ENCODE measurements around the gene CELSR1. TPM values are rescaled to one million over a fixed set of nuclear protein-coding genes. Genes with fewer than 3 reads are reported as not detected.
A peak's percentile ranks its signal among the peaks of the same experiment; 100 is the strongest.

The CELSR1 gene
- total and polyA plus RNA-seq, 7 donors, result 0.09 to 0.39 (median 0.18) TPM

DNA sequence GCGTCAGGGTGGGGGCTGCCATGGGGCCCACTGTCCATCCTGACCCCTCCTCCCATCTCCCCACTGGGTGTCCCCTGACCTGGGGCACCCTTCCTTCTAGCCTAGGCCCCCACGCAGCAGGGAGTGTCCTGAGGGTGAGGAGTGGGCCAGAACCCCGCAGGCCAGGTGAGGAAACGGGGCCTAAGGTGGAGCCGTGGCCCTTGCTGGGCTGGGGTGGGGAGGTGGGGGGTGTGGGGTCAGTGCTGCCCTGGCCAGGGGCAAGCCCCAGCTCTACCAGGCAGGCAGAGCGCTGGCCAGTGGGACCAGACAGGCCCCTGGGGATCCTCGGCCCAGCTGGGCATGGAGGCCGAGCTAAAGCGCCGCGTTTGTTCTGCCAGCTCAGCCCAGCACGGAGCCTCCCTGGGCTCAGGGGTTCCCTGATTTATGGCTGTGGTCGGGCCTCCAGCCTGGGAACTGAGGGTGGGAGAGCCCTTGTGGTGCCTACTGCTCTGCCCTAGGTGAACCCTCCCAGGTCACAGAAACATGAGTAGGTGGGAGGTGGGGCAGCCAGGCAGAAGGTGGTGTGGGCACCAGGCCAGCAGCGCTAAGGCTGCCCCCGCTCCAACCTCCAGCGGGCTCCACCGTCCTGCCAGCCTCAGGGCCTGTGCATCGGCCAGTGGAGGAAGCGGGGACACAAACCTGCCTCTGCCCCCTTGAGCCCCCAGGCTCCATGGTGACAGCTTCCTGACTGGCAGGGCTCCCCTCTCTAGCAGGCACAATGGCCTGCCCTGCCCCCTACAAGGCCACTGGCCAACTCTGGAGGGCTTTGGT, 179.5 kb downstream of the CELSR1 start:
- Histone ChIP-seq H3K27ac (no peak overlapping the region), H3K36me3 (ENCODE audit: insufficient read depth in 1 of 2, low read depth in 1 of 2) (peaks cover 0 to 59% of the 10 kb centered on the region in 2 donors), H3K4me1 (peaks cover 6% of the 10 kb centered on the region), H3K4me3 (no peak overlapping the region), H3K27me3 (ENCODE audit: insufficient read depth in 3 of 3, low read length in 2 of 3) (no peaks in the 10 kb centered on the region), H3K9me3 (no peaks in the 10 kb centered on the region)
- ATAC-seq, result no peak
- 69 to 85% (median 76%) methylated on average over 17 to 19 of the region's 19 CpGs for WGBS, 3 donors
- intact Hi-C loops (cut with DNase I), result loop anchor here in 1 of 2 donors (5.0 kb wide), 1 partner anchor 34 kb away; no protein-coding TSS in a partner anchor
- TF ChIP-seq, protein P1, sequence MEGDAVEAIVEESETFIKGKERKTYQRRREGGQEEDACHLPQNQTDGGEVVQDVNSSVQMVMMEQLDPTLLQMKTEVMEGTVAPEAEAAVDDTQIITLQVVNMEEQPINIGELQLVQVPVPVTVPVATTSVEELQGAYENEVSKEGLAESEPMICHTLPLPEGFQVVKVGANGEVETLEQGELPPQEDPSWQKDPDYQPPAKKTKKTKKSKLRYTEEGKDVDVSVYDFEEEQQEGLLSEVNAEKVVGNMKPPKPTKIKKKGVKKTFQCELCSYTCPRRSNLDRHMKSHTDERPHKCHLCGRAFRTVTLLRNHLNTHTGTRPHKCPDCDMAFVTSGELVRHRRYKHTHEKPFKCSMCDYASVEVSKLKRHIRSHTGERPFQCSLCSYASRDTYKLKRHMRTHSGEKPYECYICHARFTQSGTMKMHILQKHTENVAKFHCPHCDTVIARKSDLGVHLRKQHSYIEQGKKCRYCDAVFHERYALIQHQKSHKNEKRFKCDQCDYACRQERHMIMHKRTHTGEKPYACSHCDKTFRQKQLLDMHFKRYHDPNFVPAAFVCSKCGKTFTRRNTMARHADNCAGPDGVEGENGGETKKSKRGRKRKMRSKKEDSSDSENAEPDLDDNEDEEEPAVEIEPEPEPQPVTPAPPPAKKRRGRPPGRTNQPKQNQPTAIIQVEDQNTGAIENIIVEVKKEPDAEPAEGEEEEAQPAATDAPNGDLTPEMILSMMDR (IDR thresholded peaks at IDR 0.05), result no peak
- DNase-seq, result no peak

DNA sequence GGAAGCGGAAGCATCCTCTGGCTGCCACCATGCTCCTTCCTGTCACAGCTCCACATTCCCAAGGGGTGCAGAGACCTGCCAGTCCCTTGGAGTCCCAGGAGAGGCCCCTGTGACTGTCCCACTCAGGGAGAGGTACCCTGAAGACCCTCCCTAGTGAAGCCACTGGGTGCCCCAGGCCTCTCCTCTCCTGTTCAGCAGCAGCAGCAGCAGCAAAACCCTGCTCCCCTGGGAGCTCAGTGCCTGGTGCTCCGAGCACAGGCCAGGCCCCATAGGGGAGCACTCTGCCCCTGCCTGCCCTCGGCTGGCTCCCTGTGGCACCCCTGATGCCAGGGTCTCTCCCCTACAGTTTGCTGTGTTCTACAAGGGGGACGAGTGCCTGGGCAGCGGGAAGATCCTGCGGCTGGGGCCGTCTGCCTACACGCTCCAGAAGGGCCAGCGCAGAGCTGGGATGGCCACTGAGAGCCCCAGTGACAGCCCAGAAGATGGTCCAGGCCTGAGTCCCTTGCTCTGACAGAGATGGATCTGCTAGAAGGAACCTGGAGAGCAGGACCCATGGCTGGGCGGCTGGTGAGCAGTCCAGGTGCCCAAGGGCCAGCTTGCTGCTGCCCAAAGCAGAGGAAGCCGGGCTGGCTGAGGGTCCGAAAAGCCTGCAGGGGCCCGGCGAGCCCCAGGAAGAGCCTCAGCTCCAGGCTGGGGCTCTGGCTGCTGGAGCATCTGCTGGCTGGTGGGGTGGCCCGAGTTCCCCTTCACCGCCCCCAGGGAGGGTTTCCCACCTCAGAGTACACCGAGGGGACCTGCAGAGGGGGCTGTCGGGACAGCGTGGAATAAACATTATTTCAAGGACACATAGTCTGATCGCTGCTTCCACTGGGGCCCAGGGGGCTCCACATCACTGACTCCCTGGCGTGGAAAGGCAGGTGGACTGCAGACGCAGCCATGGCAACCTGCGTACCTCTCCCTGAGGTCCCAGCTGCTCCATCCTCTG, 180.6 kb downstream of the CELSR1 start:
- Histone ChIP-seq H3K36me3 (ENCODE audit: insufficient read depth in 1 of 2, low read depth in 1 of 2) (peaks cover 2 to 70% of the 10 kb centered on the region in 2 donors), H3K4me3 (no peak overlapping the region), H3K9me3 (no peaks in the 10 kb centered on the region), H3K27me3 (ENCODE audit: insufficient read depth in 3 of 3, low read length in 2 of 3) (no peaks in the 10 kb centered on the region), H3K27ac (no peak overlapping the region), H3K4me1 (peaks cover 9% of the 10 kb centered on the region)
- TF ChIP-seq, protein P1 (IDR thresholded peaks at IDR 0.05), result no peak
- no peak for ATAC-seq
- WGBS, 3 donors, result 87 to 88% (median 87%) methylated on average over 23 of the region's 23 CpGs
- DNase-seq, result peak in 1 of 2 donors; percentile 52
- intact Hi-C loops (cut with DNase I), result loop anchor here in 1 of 2 donors (5.0 kb wide), 1 partner anchor 36 kb away; no protein-coding TSS in a partner anchor

DNA sequence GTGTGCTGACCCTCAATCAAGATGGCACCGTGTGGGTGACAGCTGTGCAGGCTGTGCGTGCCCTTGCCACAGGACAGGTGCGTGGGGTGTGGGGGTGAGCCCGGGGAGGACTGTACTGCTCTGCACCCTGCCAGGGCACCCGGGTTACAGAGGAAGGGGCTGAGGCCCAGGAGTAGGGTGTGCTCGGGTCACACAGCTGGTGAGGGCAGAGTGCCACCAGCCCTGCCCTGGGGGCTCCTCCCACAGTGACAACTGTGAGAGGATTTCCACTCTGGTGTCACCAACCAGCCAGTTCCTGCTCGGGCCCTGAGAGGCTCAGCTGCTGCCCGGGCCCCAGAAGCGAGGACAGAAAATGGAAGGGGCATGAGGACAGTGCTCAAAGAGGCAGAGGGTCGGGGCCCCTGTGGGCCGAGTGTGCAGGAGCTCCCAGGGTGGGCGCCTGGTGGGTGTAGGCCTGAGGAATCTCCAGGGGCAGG, 181.4 kb downstream of the CELSR1 start:
- H3K36me3 ChIP-seq (ENCODE audit: insufficient read depth in 1 of 2, low read depth in 1 of 2), result peaks cover 4 to 77% of the 10 kb centered on the region in 2 donors
- TF ChIP-seq, protein P1 (IDR thresholded peaks at IDR 0.05), result no peak
- peaks cover 9% of the 10 kb centered on the region for H3K4me1 ChIP-seq
- H3K9me3 ChIP-seq, result no peaks in the 10 kb centered on the region
- H3K27ac ChIP-seq, result no peak overlapping the region
- H3K27me3 ChIP-seq (ENCODE audit: insufficient read depth in 3 of 3, low read length in 2 of 3), result no peaks in the 10 kb centered on the region
- DNase-seq, result peak in 1 of 2 donors; percentile 52
- H3K4me3 ChIP-seq, result no peak overlapping the region
- no peak for ATAC-seq
- 45 to 53% (median 53%) methylated on average over 12 of the region's 12 CpGs for WGBS, 3 donors
- intact Hi-C loops (cut with DNase I), result loop anchor here in 1 of 2 donors (5.0 kb wide), 1 partner anchor 36 kb away; no protein-coding TSS in a partner anchor

DNA sequence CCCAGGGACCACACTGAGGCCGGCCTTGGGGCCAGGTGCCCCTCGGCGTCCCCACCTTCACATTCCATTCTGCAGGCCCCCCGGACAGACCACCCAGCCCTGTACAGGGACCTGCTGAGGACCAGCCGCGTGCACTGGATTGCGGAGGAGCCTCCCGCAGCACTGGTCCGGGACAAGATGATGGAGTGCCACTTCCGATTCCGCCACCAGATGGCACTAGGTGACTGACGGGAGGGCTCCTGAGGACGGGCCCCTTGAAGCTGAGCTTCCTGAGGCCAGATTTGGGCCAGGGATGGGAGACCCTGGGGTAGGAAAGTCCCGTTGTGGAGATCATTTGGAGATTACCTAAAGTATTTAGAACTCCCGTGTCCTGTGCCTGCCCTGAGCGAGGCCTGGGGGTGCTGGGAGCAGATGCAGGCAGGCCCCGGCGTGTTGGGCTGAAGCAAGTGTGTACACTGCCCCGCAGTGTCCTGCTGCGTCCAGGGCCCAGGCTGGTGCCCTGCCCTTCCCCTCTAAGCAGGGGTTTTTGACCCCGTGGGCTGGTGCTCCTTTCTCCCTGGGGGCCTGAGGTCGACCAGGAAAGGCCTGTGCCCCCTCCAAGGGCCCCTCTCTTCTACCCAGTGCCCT, 181.9 kb downstream of the CELSR1 start:
- peaks cover 4 to 83% of the 10 kb centered on the region in 2 donors for H3K36me3 ChIP-seq (ENCODE audit: insufficient read depth in 1 of 2, low read depth in 1 of 2)
- DNase-seq, result peak; percentile 65 to 79
- no peaks in the 10 kb centered on the region for H3K27me3 ChIP-seq (ENCODE audit: insufficient read depth in 3 of 3, low read length in 2 of 3)
- no peaks in the 10 kb centered on the region for H3K9me3 ChIP-seq
- H3K4me3 ChIP-seq, result no peak overlapping the region
- 38 to 45% (median 43%) methylated on average over 21 to 22 of the region's 22 CpGs for WGBS, 3 donors
- peaks cover 9% of the 10 kb centered on the region for H3K4me1 ChIP-seq
- intact Hi-C loops (cut with DNase I), result loop anchor here in 1 of 2 donors (5.0 kb wide), 1 partner anchor 37 kb away; no protein-coding TSS in a partner anchor
- peak; percentile 43 to 55 (median 48) for ATAC-seq
- H3K27ac ChIP-seq, result no peak overlapping the region
- TF ChIP-seq, protein P1 (IDR thresholded peaks at IDR 0.05), result peak; percentile 74
